H1 (cell line): ENCODE measurements around the gene CD68. TPM values are rescaled to one million over a fixed set of nuclear protein-coding genes. Genes with fewer than 3 reads are reported as not detected.

Source experiments
- CTCF ChIA-PET: fragments of 300-600 bp; sonication (Branson Sonifier 250); formaldehyde crosslinking; loops from one replicate; lab custom pipeline; 2021; ENCODE audit not compliant: partially characterized antibody; lab: Charles Lee
- POLR2A ChIA-PET: fragments of 300-600 bp; sonication (Branson Sonifier 250); formaldehyde crosslinking; loops from one replicate; lab custom pipeline; 2021; ENCODE audit warnings: inconsistent platforms; ENCODE audit not compliant: partially characterized antibody; lab: Charles Lee
- DNase-seq, 2 experiments: peaks; one replicate each; pipeline versions ENCODE4 v3.0.0 to v3.0.0-alpha.2; 2010 to 2022; ENCODE audit warnings: low spot score in 2 of 2, low read depth in 1 of 2, mixed read lengths in 1 of 2
- FAIRE-seq: peaks from 2 replicates; lab custom pipeline; 2011; peaks lifted over from hg19 to GRCh38; lab: Jason Lieb, UNC
- H2AFZ ChIP-seq: 2 replicates; pipeline ENCODE4 v1.8.1; 2012; ENCODE audit warnings: low read length, inconsistent platforms
- H2AK5ac ChIP-seq: 2 replicates; pipeline ENCODE4 v1.6.1; 2013; ENCODE audit warnings: low read depth, low read length
- H2BK120ac ChIP-seq: replicated peaks from 2 replicates; pipeline ENCODE3; 2013; ENCODE audit warnings: low read depth, low read length, inconsistent platforms
- H2BK12ac ChIP-seq: 2 replicates; pipeline ENCODE4 v1.6.1; 2013; ENCODE audit warnings: low read depth, low read length
- H2BK15ac ChIP-seq: 2 replicates; pipeline ENCODE4 v1.6.1; 2013; ENCODE audit warnings: low read length
- H2BK20ac ChIP-seq: 2 replicates; pipeline ENCODE4 v1.6.1; 2013; ENCODE audit warnings: low read length
- H2BK5ac ChIP-seq: 2 replicates; pipeline ENCODE4 v1.6.1; 2013; ENCODE audit warnings: low read depth, low read length
- H3K14ac ChIP-seq: 2 replicates; pipeline ENCODE4 v1.6.1; 2013; ENCODE audit warnings: inconsistent platforms; ENCODE audit not compliant: insufficient read length
- H3K18ac ChIP-seq: 2 replicates; pipeline ENCODE4 v1.6.1; 2013; ENCODE audit warnings: low read length; ENCODE audit errors: extremely low read depth
- H3K23ac ChIP-seq: 2 replicates; pipeline ENCODE4 v1.6.1; 2013; ENCODE audit warnings: inconsistent platforms; ENCODE audit not compliant: insufficient read length
- H3K23me2 ChIP-seq: 2 replicates; pipeline ENCODE4 v1.6.1; 2013; ENCODE audit warnings: low read depth, low read length
- H3K27ac ChIP-seq: 2 replicates; pipeline ENCODE4 v1.6.1; 2011; ENCODE audit warnings: low read depth, low read length, inconsistent platforms
- H3K27me3 ChIP-seq, 4 experiments: replicated peaks in 1 of 4; 1 replicate in 1 of 4; 2 replicates in 3 of 4; pipeline versions ENCODE4 v1.6.1 to v1.8.1; 2011 to 2013; ENCODE audit warnings: low read length in 3 of 4, mild to moderate bottlenecking in 3 of 4, inconsistent platforms in 2 of 4, mixed read lengths in 2 of 4, moderate library complexity in 1 of 4; ENCODE audit not compliant: control insufficient read depth in 3 of 4, insufficient read depth in 3 of 4; ENCODE audit errors: extremely low read depth in 1 of 4
- H3K36me3 ChIP-seq, 4 experiments: 2 replicates each; pipeline versions ENCODE4 v1.6.1 to v1.8.1; 2011 to 2013; ENCODE audit warnings: mild to moderate bottlenecking in 4 of 4, low read length in 3 of 4, moderate library complexity in 2 of 4, control low read depth in 1 of 4, inconsistent platforms in 1 of 4; ENCODE audit not compliant: insufficient read depth in 4 of 4, control insufficient read depth in 2 of 4
- H3K4ac ChIP-seq: replicated peaks from 2 replicates; pipeline ENCODE3; 2013; ENCODE audit warnings: low read length, low read depth, mixed read lengths, inconsistent platforms; ENCODE audit not compliant: insufficient read length
- H3K4me1 ChIP-seq, 4 experiments: replicated peaks in 1 of 4; 1 replicate in 1 of 4; 2 replicates in 3 of 4; pipeline versions ENCODE4 v1.6.1 to v1.8.1; 2011 to 2013; ENCODE audit warnings: low read length in 3 of 4, inconsistent platforms in 2 of 4, mixed read lengths in 1 of 4; ENCODE audit not compliant: insufficient read depth in 4 of 4, control insufficient read depth in 3 of 4
- H3K4me2 ChIP-seq, 2 experiments: 2 replicates each; pipeline versions ENCODE4 v1.6.1 to v1.8.1; 2011 to 2013; ENCODE audit warnings: low read depth in 2 of 2, low read length in 2 of 2, control low read depth in 1 of 2, inconsistent platforms in 1 of 2, mild to moderate bottlenecking in 1 of 2; ENCODE audit not compliant: insufficient read depth in 1 of 2
- H3K4me3 ChIP-seq, 4 experiments: fragments of 200-600, 300-600 bp in 1 of 4; sonication (generic), shearing (Covaris generic), sonication (Bioruptor Twin) in 1 of 4; 2 replicates each; pipeline versions ENCODE4 v1.5.1 to v1.8.1; 2011 to 2016; ENCODE audit warnings: low read length in 4 of 4, low read depth in 3 of 4, control low read depth in 2 of 4, inconsistent platforms in 2 of 4, mild to moderate bottlenecking in 2 of 4, mixed read lengths in 1 of 4, moderate library complexity in 1 of 4; ENCODE audit not compliant: insufficient read depth in 2 of 4; ENCODE audit errors: extremely low read depth in 1 of 4
- H3K56ac ChIP-seq: replicated peaks from 2 replicates; pipeline ENCODE3; 2013; ENCODE audit warnings: low read depth, mild to moderate bottlenecking, mixed read lengths, low read length, inconsistent platforms; ENCODE audit not compliant: insufficient read length
- H3K79me1 ChIP-seq: 2 replicates; pipeline ENCODE4 v1.6.1; 2013; ENCODE audit warnings: low read depth, low read length, control low read depth
- H3K79me2 ChIP-seq, 2 experiments: 2 replicates each; pipeline versions ENCODE4 v1.6.1 to v1.8.1; 2012 to 2013; ENCODE audit warnings: low read length in 2 of 2, mild to moderate bottlenecking in 2 of 2, inconsistent platforms in 1 of 2; ENCODE audit not compliant: insufficient read depth in 2 of 2, control insufficient read depth in 1 of 2
- H3K9ac ChIP-seq, 4 experiments: replicated peaks in 1 of 4; 1 replicate in 1 of 4; 2 replicates in 3 of 4; pipeline versions ENCODE4 v1.6.1 to v1.8.1; 2011 to 2013; ENCODE audit warnings: low read depth in 3 of 4, low read length in 3 of 4, control low read depth in 2 of 4, mild to moderate bottlenecking in 2 of 4, moderate library complexity in 2 of 4, inconsistent platforms in 1 of 4; ENCODE audit errors: extremely low read depth in 1 of 4
- H3K9me3 ChIP-seq, 2 experiments: 2 replicates each; pipeline versions ENCODE4 v1.6.1 to v1.8.1; 2012 to 2013; ENCODE audit warnings: mild to moderate bottlenecking in 2 of 2, moderate library complexity in 2 of 2, control low read depth in 1 of 2, inconsistent platforms in 1 of 2, low read depth in 1 of 2, low read length in 1 of 2, mixed read lengths in 1 of 2; ENCODE audit not compliant: insufficient read depth in 2 of 2
- H4K20me1 ChIP-seq, 2 experiments: replicated peaks in 1 of 2; 2 replicates each; pipeline versions ENCODE3 to v1.8.1; 2011 to 2013; ENCODE audit warnings: inconsistent platforms in 2 of 2, low read length in 2 of 2, mild to moderate bottlenecking in 1 of 2; ENCODE audit not compliant: insufficient read depth in 2 of 2, control insufficient read depth in 1 of 2
- H4K5ac ChIP-seq: 2 replicates; pipeline ENCODE4 v1.6.1; 2013; ENCODE audit warnings: low read length, low read depth, mixed read lengths, inconsistent platforms; ENCODE audit not compliant: insufficient read length
- H4K8ac ChIP-seq: 2 replicates; pipeline ENCODE4 v1.8.0; 2013; ENCODE audit warnings: mild to moderate bottlenecking, moderate library complexity, low read length, inconsistent platforms; ENCODE audit not compliant: insufficient read depth; ENCODE audit errors: extremely low read depth
- H4K91ac ChIP-seq: replicated peaks from 2 replicates; pipeline ENCODE3; 2013; ENCODE audit warnings: low read length, mixed read lengths, inconsistent platforms; ENCODE audit not compliant: insufficient read length
- ATF2 ChIP-seq: IDR thresholded peaks from 2 replicates; pipeline ENCODE4 v1.6.1; 2012; ENCODE audit warnings: low read length, inconsistent platforms
- NRF1 ChIP-seq: IDR thresholded peaks from 2 replicates; pipeline ENCODE4 v1.6.1; 2011; ENCODE audit warnings: mild to moderate bottlenecking, low read depth, low read length, improper control_type of control experiment
- POLR2A ChIP-seq, 2 experiments: IDR thresholded peaks; 1 replicate in 1 of 2; 2 replicates in 1 of 2; pipeline ENCODE4 v1.6.1; 2011; ENCODE audit warnings: low read depth in 2 of 2, low read length in 2 of 2, mild to moderate bottlenecking in 2 of 2; ENCODE audit errors: control extremely low read depth in 1 of 2
- POLR2AphosphoS5 ChIP-seq: IDR thresholded peaks from 2 replicates; pipeline ENCODE4 v1.6.1; 2011; ENCODE audit warnings: low read depth, low read length
- WGBS, 2 experiments: shearing (Covaris generic) in 1 of 2; methylation state at CpG; one replicate each; pipeline versions ENCODE4 v1.1.6 to v1.1.7; 2013 to 2015; ENCODE audit warnings: low lambda C conversion rate in 2 of 2, mixed read lengths in 2 of 2, inconsistent platforms in 1 of 2, low coverage in 1 of 2, missing lambda C conversion rate in 1 of 2; ENCODE audit not compliant: insufficient replicate concordance in 2 of 2, insufficient coverage in 1 of 2, insufficient read length in 1 of 2; ENCODE audit errors: extremely low coverage in 1 of 2, missing lambda C conversion rate in 1 of 2; 5-methylcytosine and 5-hydroxymethylcytosine counted together
- polyA plus RNA-seq, 7 experiments: library from polyadenylated mRNA; depleted of rRNA in 3 of 7; stranded (reverse) in 5 of 7; unstranded in 2 of 7; fragments of >200 nt in 5 of 7; fragments of 200-250 nt in 2 of 7; gene quantifications; 1 replicate in 5 of 7; 2 replicates in 1 of 7; 4 replicates in 1 of 7; pipeline versions ENCODE4 v1.2.1 to v1.2.3, GENCODE V29; 2011 to 2013; ENCODE audit warnings: missing spikeins in 2 of 7, mixed read lengths in 2 of 7
- total RNA-seq: library from RNA; stranded (reverse); fragmentation: NEBNext Ultra II Directional; extraction: Animal tissue kit (Norgen Biotek cat#: 25700); gene quantifications from 2 replicates; pipeline ENCODE4 v1.2.1, GENCODE V29; 2021

CD68 gene
- total and polyA plus RNA-seq, 2 of the 8 experiments (the other 6 are each of a cell fraction or from before 2014, with no cell fraction given), result 0.18 TPM; not detected in 1

GRCh38 chr17:7577327-7578199 is 1.9 kb upstream of the CD68 start:
- H2AK5ac ChIP-seq, result no peak overlapping the region
- H2BK12ac ChIP-seq, result no peak overlapping the region
- H3K23me2 ChIP-seq, result peaks cover 2% of the 10 kb centered on the region; the same call in 1 of the 2 replicates
- 95% methylated on average over 16 of the region's 17 CpGs; no CpG with 5 or more reads in 1 of the 2 experiments for WGBS, 2 experiments
- peaks cover 41 to 53% (median 48%) of the 10 kb centered on the region in 4 experiments for H3K36me3 ChIP-seq
- H3K9me3 ChIP-seq, result no peaks in the 10 kb centered on the region
- H2BK15ac ChIP-seq, result no peak overlapping the region
- DNase-seq (no peak), FAIRE-seq (no peak)
- H2BK120ac ChIP-seq, result no peak overlapping the region
- H4K5ac ChIP-seq, result no peak overlapping the region
- no peaks in the 10 kb centered on the region for H3K27me3 ChIP-seq
- peaks cover 4 to 12% (median 8%) of the 10 kb centered on the region in 4 experiments; a peak in 6 of 7 replicates for H3K4me1 ChIP-seq
- peaks cover 7% of the 10 kb centered on the region; the same call in 1 of the 2 replicates for H3K79me1 ChIP-seq
- no peak overlapping the region for H3K18ac ChIP-seq
- H3K4ac ChIP-seq, result no peak overlapping the region
- POLR2A ChIA-PET, result interaction anchor here (0.8 to 37.5 kb wide), 12 partner anchors 5 to 263 kb away, joined by 3 to 1144 read pairs (median 5); partner anchors contain the start of genes ATP1B2, CD68, GPS2 and MPDU1
- H3K4me2 ChIP-seq, result no peak overlapping the region
- CTCF ChIA-PET, result interaction anchor here (0.6 kb wide), 1 partner anchor 126 kb away, joined by 4 read pairs; no protein-coding TSS in a partner anchor
- H3K27ac ChIP-seq, result no peak overlapping the region
- H3K79me2 ChIP-seq, result peaks cover 23 to 39% of the 10 kb centered on the region in 2 experiments
- H4K91ac ChIP-seq, result no peak overlapping the region
- no peak overlapping the region for H2BK20ac ChIP-seq
- H3K14ac ChIP-seq, result no peak overlapping the region
- no peak overlapping the region for H3K4me3 ChIP-seq
- no peak overlapping the region for H2BK5ac ChIP-seq
- H4K20me1 ChIP-seq, result peaks cover 27 to 32% of the 10 kb centered on the region in 2 experiments
- no peak overlapping the region for H3K9ac ChIP-seq
- TF ChIP-seq POLR2AphosphoS5, result peak; percentile 66
- TF ChIP-seq ATF2, result 0 out of 2 replicates have a peak, but pooled peaks have one; percentile 7
- peak; percentile 14 to 43; a peak in 2 of 3 replicates for TF ChIP-seq POLR2A (IDR thresholded peaks at IDR 0.05; ENCODE audit: control extremely low read depth in 1 of 2, low read depth in 2 of 2, low read length in 2 of 2)
- no peak for TF ChIP-seq NRF1
- no peak overlapping the region for H2AFZ ChIP-seq
- no peak overlapping the region for H3K23ac ChIP-seq
- H3K56ac ChIP-seq, result no peak overlapping the region
- H4K8ac ChIP-seq, result no peak overlapping the region
